ACC112 (cell line): ENCODE measurements around the gene ATP5ME.
"Not testable (repeated sequence)": the region's sequence is repeated elsewhere in the genome, so short reads cannot be mapped to it uniquely, and the experiment has no call there.

Experiments
- H2AFZ ChIP-seq: fragments of 200-600 bp; sonication (generic); one replicate; pipeline ENCODE4 v1.6.0; 2017; ENCODE audit warnings: antibody characterized with exemption, low read length; ENCODE audit not compliant: unreplicated experiment
- H3K27ac ChIP-seq: fragments of 200-600 bp; sonication (generic); 2 replicates; pipeline ENCODE4 v1.5.1; 2014; ENCODE audit warnings: low read depth, mild to moderate bottlenecking, antibody characterized with exemption, low read length, moderate library complexity
- H3K27me3 ChIP-seq: fragments of 200-600 bp; sonication (generic); 2 replicates; pipeline ENCODE4 v1.6.1; 2014; ENCODE audit warnings: mild to moderate bottlenecking, antibody characterized with exemption, low read length, moderate library complexity, mixed read lengths; ENCODE audit not compliant: insufficient read depth
- H3K36me3 ChIP-seq: fragments of 200-600 bp; sonication (generic); 2 replicates; pipeline ENCODE4 v1.6.1; 2016; ENCODE audit warnings: mild to moderate bottlenecking, antibody characterized with exemption, low read length, moderate library complexity, mixed read lengths; ENCODE audit not compliant: insufficient read depth
- H3K4me1 ChIP-seq: fragments of 200-600 bp; sonication (generic); one replicate; pipeline ENCODE4 v1.6.1; 2016; ENCODE audit warnings: low read length, mixed read lengths; ENCODE audit not compliant: insufficient read depth, unreplicated experiment, control insufficient read depth
- H3K4me3 ChIP-seq: fragments of 200-600 bp; sonication (generic); 2 replicates; pipeline ENCODE4 v1.5.1; 2014; ENCODE audit warnings: mild to moderate bottlenecking, low read depth, low read length
- H3K79me2 ChIP-seq: fragments of 200-600 bp; sonication (generic); one replicate; pipeline ENCODE4 v1.6.0; 2016; ENCODE audit warnings: low read length; ENCODE audit not compliant: control insufficient read depth, unreplicated experiment, insufficient read depth

ATP5ME gene

GRCh38 chr4:637536-638280 is 36.4 kb downstream of the ATP5ME start:
- H3K27ac ChIP-seq, result no peak overlapping the region
- H3K4me3 ChIP-seq, result no peak overlapping the region
- no peaks in the 10 kb centered on the region for H3K4me1 ChIP-seq
- H3K79me2 ChIP-seq, result no peaks in the 10 kb centered on the region
- peaks cover 31% of the 10 kb centered on the region for H3K27me3 ChIP-seq
- no peaks in the 10 kb centered on the region for H3K36me3 ChIP-seq
- no peak overlapping the region for H2AFZ ChIP-seq

- H3K27ac ChIP-seq, result no peak overlapping the region
- no peaks in the 10 kb centered on the region for H3K79me2 ChIP-seq
- no peaks in the 10 kb centered on the region for H3K36me3 ChIP-seq
- no peaks in the 10 kb centered on the region for H3K4me1 ChIP-seq
- H2AFZ ChIP-seq, result no peak overlapping the region
- no peak overlapping the region for H3K4me3 ChIP-seq
- peaks cover 31% of the 10 kb centered on the region for H3K27me3 ChIP-seq
Measured at GRCh38 chr4:636628-637159, 37.4 kb downstream of the ATP5ME start.

GRCh38 chr4:635851-636627 is 38.0 kb downstream of the ATP5ME start:
- H3K27ac ChIP-seq, result no peak overlapping the region
- no peaks in the 10 kb centered on the region for H3K36me3 ChIP-seq
- H3K4me3 ChIP-seq, result no peak overlapping the region
- no peaks in the 10 kb centered on the region for H3K79me2 ChIP-seq
- no peaks in the 10 kb centered on the region for H3K4me1 ChIP-seq
- peaks cover 28% of the 10 kb centered on the region for H3K27me3 ChIP-seq
- H2AFZ ChIP-seq, result no peak overlapping the region

GRCh38 chr4:635066-635835 is 38.8 kb downstream of the ATP5ME start:
- H3K27ac ChIP-seq, H3K4me1 ChIP-seq, H3K36me3 ChIP-seq, H3K4me3 ChIP-seq, H3K79me2 ChIP-seq, H2AFZ ChIP-seq: not testable (repeated sequence)
- peaks cover 21% of the 10 kb centered on the region for H3K27me3 ChIP-seq

- Histone ChIP-seq H3K79me2 (no peaks in the 10 kb centered on the region), H3K36me3 (no peaks in the 10 kb centered on the region), H3K27me3 (peaks cover 21% of the 10 kb centered on the region), H3K4me3 (no peak overlapping the region), H3K27ac (no peak overlapping the region), H3K4me1 (no peaks in the 10 kb centered on the region), H2AFZ (no peak overlapping the region)
Measured at GRCh38 chr4:634599-634985, 39.5 kb downstream of the ATP5ME start.

GRCh38 chr4:633976-634598 is 40.0 kb downstream of the ATP5ME start:
- H3K4me3 ChIP-seq, result no peak overlapping the region
- H3K36me3 ChIP-seq, result no peaks in the 10 kb centered on the region
- H3K27ac ChIP-seq, result no peak overlapping the region
- no peaks in the 10 kb centered on the region for H3K4me1 ChIP-seq
- no peaks in the 10 kb centered on the region for H3K79me2 ChIP-seq
- peaks cover 18% of the 10 kb centered on the region for H3K27me3 ChIP-seq
- no peak overlapping the region for H2AFZ ChIP-seq

GRCh38 chr4:633406-633805 is 40.7 kb downstream of the ATP5ME start:
- H3K79me2 ChIP-seq, result no peaks in the 10 kb centered on the region
- H2AFZ ChIP-seq, result no peak overlapping the region
- H3K4me1 ChIP-seq, result no peaks in the 10 kb centered on the region
- no peak overlapping the region for H3K4me3 ChIP-seq
- no peaks in the 10 kb centered on the region for H3K36me3 ChIP-seq
- no peak overlapping the region for H3K27ac ChIP-seq
- H3K27me3 ChIP-seq, result peaks cover 18% of the 10 kb centered on the region

GRCh38 chr4:632926-633325 is 41.1 kb downstream of the ATP5ME start:
- H3K27ac ChIP-seq, result no peak overlapping the region
- no peak overlapping the region for H2AFZ ChIP-seq
- no peaks in the 10 kb centered on the region for H3K79me2 ChIP-seq
- H3K4me3 ChIP-seq, result no peak overlapping the region
- no peaks in the 10 kb centered on the region for H3K36me3 ChIP-seq
- no peaks in the 10 kb centered on the region for H3K4me1 ChIP-seq
- peaks cover 16% of the 10 kb centered on the region for H3K27me3 ChIP-seq

GRCh38 chr4:632196-632790 is 41.8 kb downstream of the ATP5ME start:
- Histone ChIP-seq H3K79me2 (no peaks in the 10 kb centered on the region), H3K27ac (no peak overlapping the region), H3K4me3 (no peak overlapping the region), H3K27me3 (peaks cover 10% of the 10 kb centered on the region), H2AFZ (no peak overlapping the region), H3K4me1 (no peaks in the 10 kb centered on the region), H3K36me3 (no peaks in the 10 kb centered on the region)

GRCh38 chr4:630656-631055 is 43.4 kb downstream of the ATP5ME start:
- Histone ChIP-seq H3K27me3 (0 out of 2 replicates have a peak, but pooled peaks cover 3% of the 10 kb centered on the region), H2AFZ (no peak overlapping the region), H3K4me3 (no peak overlapping the region), H3K4me1 (no peaks in the 10 kb centered on the region), H3K79me2 (no peaks in the 10 kb centered on the region), H3K36me3 (no peaks in the 10 kb centered on the region), H3K27ac (no peak overlapping the region)
